ENCODE data around the gene INSR. TPM values are rescaled to one million over a fixed set of nuclear protein-coding genes. Genes with fewer than 3 reads are reported as not detected.
A peak's percentile ranks its signal among the peaks of the same experiment; 100 is the strongest.

Gene INSR
- total and polyA plus RNA-seq, 10 of the 15 experiments (the other 5 are each of a cell fraction or from before 2014, with no cell fraction given), result 4.2 to 34.9 (median 13.6) TPM

GRCh38 chr19:7333198-7334118 lies 39.2 kb upstream of the INSR start:
- peak overlapping the region; percentile 18; the same call in 1 of the 2 replicates for H3K9ac ChIP-seq (ENCODE audit: control insufficient read depth, insufficient read depth, low read length)
- FAIRE-seq (no peak), DNase-seq (ENCODE audit: low read depth, low spot score) (peak; percentile 92), ATAC-seq (peak; percentile 60)
- H3K79me2 ChIP-seq (ENCODE audit: control insufficient read depth, insufficient read depth, low read length), result peaks cover 1% of the 10 kb centered on the region; the same call in 1 of the 2 replicates
- H3K27ac ChIP-seq (ENCODE audit: control insufficient read depth, insufficient read depth), result peak overlapping the region; percentile 75
- POLR2A ChIA-PET, result interaction anchor here (0.6 to 2.5 kb wide), 16 partner anchors 12 to 368 kb away, joined by 3 to 12 read pairs (median 4); partner anchors contain the start of genes ARHGEF18, FCER2 and INSR
- peaks cover 37% of the 10 kb centered on the region for H3K4me1 ChIP-seq (ENCODE audit: control insufficient read depth, insufficient read depth, low read length)
- no peaks in the 10 kb centered on the region for H4K20me1 ChIP-seq (ENCODE audit: control insufficient read depth, insufficient read depth)
- H2AFZ ChIP-seq (ENCODE audit: control insufficient read depth, low read depth, low read length), result no peak overlapping the region; the same call in none of the 2 replicates
- H3K4me3 ChIP-seq, result no peak overlapping the region
- CTCF ChIA-PET, result interaction anchor here (0.6 to 2.7 kb wide), 9 partner anchors 8 to 153 kb away, joined by 3 to 8 read pairs (median 4); no protein-coding TSS in a partner anchor
- H3K36me3 ChIP-seq (ENCODE audit: control insufficient read depth in 2 of 2, insufficient read depth in 2 of 2, low read length in 1 of 2), result no peaks in the 10 kb centered on the region
- in situ Hi-C loops (cut with MboI) (no loop called here), intact Hi-C loops (cut with micrococcal nuclease; ENCODE audit: unreplicated experiment) (loop anchor here (2.0 kb wide), 1 partner anchor 151 kb away; no protein-coding TSS in a partner anchor)
- RAD21 ChIA-PET (ENCODE audit: unreplicated experiment), result interaction anchor here (0.7 to 3.8 kb wide), 14 partner anchors 8 to 234 kb away, joined by 3 to 21 read pairs (median 5); partner anchors contain the start of genes ARHGEF18 and INSR
- TSS peak; percentile 94 for BruUV-seq (replicated peaks)
- peaks cover 4% of the 10 kb centered on the region; the same call in 1 of the 3 replicates for H3K9me3 ChIP-seq (replicated peaks; ENCODE audit: control insufficient read depth, insufficient read depth, low read length)
- peak overlapping the region; percentile 35 for H3K4me2 ChIP-seq (ENCODE audit: control insufficient read depth, insufficient read depth)
- H3K27me3 ChIP-seq (replicated peaks in 1 of 2; ENCODE audit: control insufficient read depth in 2 of 2, insufficient read depth in 2 of 2, low read length in 1 of 2), result no peaks in the 10 kb centered on the region
- SMC1A ChIA-PET (ENCODE audit: uncharacterized antibody, unreplicated experiment), result interaction anchor here (0.6 to 1.9 kb wide), 16 partner anchors 8 to 234 kb away, joined by 3 to 8 read pairs (median 4); partner anchors contain the start of gene ARHGEF18
- 88% methylated on average over 17 of the region's 17 CpGs for WGBS (ENCODE audit: insufficient coverage, insufficient replicate concordance, low lambda C conversion rate, missing lambda C conversion rate)
- TF ChIP-seq, protein P1, sequence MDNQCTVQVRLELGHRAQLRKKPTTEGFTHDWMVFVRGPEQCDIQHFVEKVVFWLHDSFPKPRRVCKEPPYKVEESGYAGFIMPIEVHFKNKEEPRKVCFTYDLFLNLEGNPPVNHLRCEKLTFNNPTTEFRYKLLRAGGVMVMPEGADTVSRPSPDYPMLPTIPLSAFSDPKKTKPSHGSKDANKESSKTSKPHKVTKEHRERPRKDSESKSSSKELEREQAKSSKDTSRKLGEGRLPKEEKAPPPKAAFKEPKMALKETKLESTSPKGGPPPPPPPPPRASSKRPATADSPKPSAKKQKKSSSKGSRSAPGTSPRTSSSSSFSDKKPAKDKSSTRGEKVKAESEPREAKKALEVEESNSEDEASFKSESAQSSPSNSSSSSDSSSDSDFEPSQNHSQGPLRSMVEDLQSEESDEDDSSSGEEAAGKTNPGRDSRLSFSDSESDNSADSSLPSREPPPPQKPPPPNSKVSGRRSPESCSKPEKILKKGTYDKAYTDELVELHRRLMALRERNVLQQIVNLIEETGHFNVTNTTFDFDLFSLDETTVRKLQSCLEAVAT (IDR thresholded peaks at IDR 0.05), result peak; percentile 90
- no peak for TF ChIP-seq NFXL1 (IDR thresholded peaks at IDR 0.05; ENCODE audit: borderline replicate concordance)
- TF ChIP-seq, protein P2, sequence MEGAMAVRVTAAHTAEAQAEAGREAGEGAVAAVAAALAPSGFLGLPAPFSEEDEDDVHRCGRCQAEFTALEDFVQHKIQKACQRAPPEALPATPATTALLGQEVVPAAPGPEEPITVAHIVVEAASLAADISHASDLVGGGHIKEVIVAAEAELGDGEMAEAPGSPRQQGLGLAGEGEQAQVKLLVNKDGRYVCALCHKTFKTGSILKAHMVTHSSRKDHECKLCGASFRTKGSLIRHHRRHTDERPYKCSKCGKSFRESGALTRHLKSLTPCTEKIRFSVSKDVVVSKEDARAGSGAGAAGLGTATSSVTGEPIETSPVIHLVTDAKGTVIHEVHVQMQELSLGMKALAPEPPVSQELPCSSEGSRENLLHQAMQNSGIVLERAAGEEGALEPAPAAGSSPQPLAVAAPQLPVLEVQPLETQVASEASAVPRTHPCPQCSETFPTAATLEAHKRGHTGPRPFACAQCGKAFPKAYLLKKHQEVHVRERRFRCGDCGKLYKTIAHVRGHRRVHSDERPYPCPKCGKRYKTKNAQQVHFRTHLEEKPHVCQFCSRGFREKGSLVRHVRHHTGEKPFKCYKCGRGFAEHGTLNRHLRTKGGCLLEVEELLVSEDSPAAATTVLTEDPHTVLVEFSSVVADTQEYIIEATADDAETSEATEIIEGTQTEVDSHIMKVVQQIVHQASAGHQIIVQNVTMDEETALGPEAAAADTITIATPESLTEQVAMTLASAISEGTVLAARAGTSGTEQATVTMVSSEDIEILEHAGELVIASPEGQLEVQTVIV (IDR thresholded peaks at IDR 0.05; ENCODE audit: borderline replicate concordance, partially characterized antibody), result no peak
- TF ChIP-seq YY1 (IDR thresholded peaks at IDR 0.05; ENCODE audit: low read depth, low read length), result no peak
- no peak for TF ChIP-seq BMI1 (IDR thresholded peaks at IDR 0.05; ENCODE audit: borderline replicate concordance)
- TF ChIP-seq ZNF384 (IDR thresholded peaks at IDR 0.05; ENCODE audit: borderline replicate concordance, low read depth, low read length), result peak; percentile 90
- TF ChIP-seq CEBPB (IDR thresholded peaks at IDR 0.05; ENCODE audit: borderline replicate concordance in 1 of 2, low read depth in 2 of 2, low read length in 2 of 2), result no peak
- peak; percentile 47 for TF ChIP-seq NBN (IDR thresholded peaks at IDR 0.05)
- TF ChIP-seq ASH2L (IDR thresholded peaks at IDR 0.05; ENCODE audit: borderline replicate concordance, low read depth), result no peak
- TF ChIP-seq EP300 (IDR thresholded peaks at IDR 0.05; ENCODE audit: borderline replicate concordance in 1 of 2, control insufficient read depth in 1 of 2, low read depth in 2 of 2, low read length in 2 of 2), result peak; percentile 9 to 26; a peak in 1 of 4 replicates
- no peak for TF ChIP-seq ETV6 (conservative IDR thresholded peaks at IDR 0.05 in 1 of 2, IDR thresholded peaks at IDR 0.05 in 1 of 2; ENCODE audit: borderline replicate concordance in 1 of 2, low read depth in 1 of 2)
- TF ChIP-seq BCLAF1 (IDR thresholded peaks at IDR 0.05), result no peak
- TF ChIP-seq ZNF274 (IDR thresholded peaks at IDR 0.05; ENCODE audit: insufficient read depth, insufficient read length), result no peak

Measured in GM12878 (cell line).